ENCODE measurements around the gene ARID5B.

DNA sequence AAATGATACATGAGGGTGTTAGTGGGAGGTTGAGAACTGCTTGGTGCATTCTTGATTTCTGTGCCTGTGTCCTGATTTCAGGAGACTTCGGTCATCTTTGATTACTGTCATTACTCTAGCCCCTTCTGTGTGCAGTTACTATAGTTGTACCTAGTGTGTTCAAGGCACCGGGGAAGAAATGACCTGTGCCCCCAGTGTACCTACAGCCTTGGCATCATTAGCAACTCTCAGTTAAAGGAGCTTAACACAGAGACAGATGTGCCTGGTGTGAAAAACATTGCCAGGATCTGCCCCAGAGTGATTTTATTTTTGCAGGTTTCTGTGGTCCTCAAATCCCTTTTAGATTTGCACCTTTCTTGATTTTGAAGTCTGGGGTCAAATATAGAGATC lies 62.2 kb downstream of the ARID5B start:
- TF ChIP-seq POLR2A (IDR thresholded peaks at IDR 0.05; ENCODE audit: low read length) (no peak), GATA1 (IDR thresholded peaks at IDR 0.05; ENCODE audit: low read depth, low read length) (no peak)
